ENCODE measurements around the gene GPD1.
A peak's percentile ranks its signal among the peaks of the same experiment; 100 is the strongest.

GPD1 gene

GRCh38 chr12:50103767-50104321 lies at the start of gene GPD1:
Gene GPD1, plus strand, starts transcription at chr12:50104008. Its CDS starts 43 bp downstream, at chr12:50104051.
- DNase-seq (ENCODE audit: insufficient read length, low spot score) (no peak), FAIRE-seq (no peak)

- DNase-seq (ENCODE audit: insufficient read length, low spot score), result peak; percentile 90
- FAIRE-seq, result peak; percentile 87
Observed at GRCh38 chr12:50055831-50056638, 47.8 kb upstream of the GPD1 start.

DNA sequence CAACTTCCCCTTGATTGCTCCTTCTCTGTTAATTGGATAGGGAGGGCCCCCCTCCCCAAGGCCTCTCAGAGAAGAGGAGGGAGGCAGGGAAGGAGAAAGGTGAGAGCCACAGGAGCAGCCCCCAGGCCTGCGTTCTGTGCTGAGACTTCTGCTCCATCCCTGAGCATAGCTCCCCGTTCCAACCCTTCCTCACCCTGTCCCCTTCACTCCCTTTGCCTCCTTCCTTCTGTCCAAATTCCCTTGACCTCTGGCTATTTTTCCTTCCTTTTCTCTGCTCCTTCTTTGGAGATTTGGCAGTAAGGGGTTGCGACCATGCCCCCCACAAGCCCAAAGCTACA lies 47.2 kb upstream of the GPD1 start:
- no peak for FAIRE-seq

GRCh38 chr12:50057000-50057841 lies 46.6 kb upstream of the GPD1 start, which contains the start of gene ASIC1:
Gene ASIC1, plus strand, starts transcription at chr12:50057596. Its CDS starts 1,171 bp downstream, at chr12:50058767.
- FAIRE-seq (no peak), DNase-seq (ENCODE audit: insufficient read length, low spot score) (peak; percentile 58)

More for the DNA sequence above, 47.2 kb upstream of the GPD1 start:
- DNase-seq (ENCODE audit: insufficient read length, low spot score), result no peak

DNA sequence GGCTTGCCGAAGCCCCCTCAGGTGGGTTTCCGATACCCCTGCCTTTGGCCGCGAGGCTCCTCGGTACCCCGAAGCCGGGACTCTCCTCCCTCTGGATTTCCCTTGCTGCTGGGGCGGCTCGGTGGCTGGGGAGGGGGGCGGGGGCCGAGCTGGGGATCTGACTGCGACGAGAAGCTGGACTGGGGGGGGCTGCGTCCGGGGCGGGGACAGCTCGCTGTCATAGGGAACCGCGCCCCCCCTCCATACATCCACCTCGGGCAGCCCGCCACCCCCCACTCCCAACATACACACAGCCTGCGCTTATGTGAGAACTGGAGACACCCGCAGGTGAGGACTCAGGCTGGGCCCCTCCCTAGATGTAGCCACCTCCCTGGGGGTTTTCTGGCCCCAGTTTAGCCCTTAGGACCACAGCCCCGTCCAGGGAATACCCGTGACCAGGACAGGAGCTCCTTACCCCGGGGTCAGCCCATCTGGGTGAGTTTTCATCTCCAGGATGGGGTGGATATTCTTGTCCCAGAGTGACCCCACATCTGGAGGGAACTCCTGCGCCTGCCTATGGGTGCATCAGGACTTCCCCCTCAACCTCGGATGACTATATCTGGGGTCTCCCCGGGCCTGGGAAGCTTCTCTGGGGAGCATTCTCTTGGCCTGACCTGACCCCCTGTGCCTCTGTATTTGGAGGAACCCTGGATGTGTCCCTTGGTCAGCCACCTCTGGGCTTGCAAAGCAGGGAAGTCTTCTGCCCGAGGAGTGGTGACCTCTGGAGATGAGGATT lies 45.7 kb upstream of the GPD1 start:
- no peak for FAIRE-seq
- no peak for DNase-seq (ENCODE audit: insufficient read length, low spot score)

DNA sequence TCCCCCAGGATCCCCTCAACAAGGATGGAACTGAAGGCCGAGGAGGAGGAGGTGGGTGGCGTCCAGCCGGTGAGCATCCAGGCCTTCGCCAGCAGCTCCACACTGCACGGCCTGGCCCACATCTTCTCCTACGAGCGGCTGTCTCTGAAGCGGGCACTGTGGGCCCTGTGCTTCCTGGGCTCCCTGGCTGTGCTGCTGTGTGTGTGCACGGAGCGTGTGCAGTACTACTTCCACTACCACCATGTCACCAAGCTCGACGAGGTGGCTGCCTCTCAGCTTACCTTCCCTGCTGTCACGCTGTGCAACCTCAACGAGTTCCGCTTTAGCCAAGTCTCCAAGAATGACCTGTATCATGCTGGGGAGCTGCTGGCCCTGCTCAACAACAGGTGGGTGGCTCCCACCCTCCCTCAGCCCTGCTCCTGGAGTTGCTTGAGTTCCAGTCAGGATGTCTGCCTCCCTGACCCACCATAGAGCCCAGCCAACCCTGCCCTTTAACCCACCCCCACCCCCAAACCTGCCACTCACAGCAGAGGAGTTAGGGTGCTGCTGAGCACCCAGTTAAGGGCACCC lies 45.0 kb upstream of the GPD1 start:
- no peak for FAIRE-seq

DNA sequence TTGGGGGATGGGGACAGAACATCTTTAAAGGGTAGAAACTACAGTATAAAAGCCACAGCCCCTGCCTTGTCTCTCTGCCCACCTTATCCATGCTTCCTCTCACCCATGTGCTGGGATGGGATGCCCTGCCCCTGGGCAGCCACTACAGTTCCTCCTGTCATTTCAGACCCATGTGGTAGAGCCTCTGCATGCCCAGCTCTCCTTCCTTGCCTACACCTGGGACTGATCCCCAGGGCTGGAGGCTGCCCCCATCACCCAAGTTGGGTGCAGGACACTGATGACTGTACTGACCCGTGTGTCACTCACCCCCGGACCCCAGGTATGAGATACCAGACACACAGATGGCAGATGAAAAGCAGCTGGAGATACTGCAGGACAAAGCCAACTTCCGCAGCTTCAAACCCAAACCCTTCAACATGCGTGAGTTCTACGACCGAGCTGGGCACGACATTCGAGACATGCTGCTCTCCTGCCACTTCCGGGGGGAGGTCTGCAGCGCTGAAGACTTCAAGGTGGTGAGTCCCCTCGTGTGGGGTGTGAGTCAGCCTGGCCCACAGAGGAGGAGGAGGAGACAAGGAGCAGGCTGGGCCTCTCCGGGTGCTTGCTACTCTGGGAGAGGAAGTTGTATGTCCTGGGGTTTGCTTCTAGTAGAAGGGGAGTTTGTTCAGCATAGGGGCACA lies 44.2 kb upstream of the GPD1 start:
- FAIRE-seq (no peak), DNase-seq (ENCODE audit: insufficient read length, low spot score) (no peak)

More for the DNA sequence above, 45.0 kb upstream of the GPD1 start:
- DNase-seq (ENCODE audit: insufficient read length, low spot score), result no peak

- no peak for FAIRE-seq
Observed at GRCh38 chr12:50060120-50060468, 43.7 kb upstream of the GPD1 start.

DNA sequence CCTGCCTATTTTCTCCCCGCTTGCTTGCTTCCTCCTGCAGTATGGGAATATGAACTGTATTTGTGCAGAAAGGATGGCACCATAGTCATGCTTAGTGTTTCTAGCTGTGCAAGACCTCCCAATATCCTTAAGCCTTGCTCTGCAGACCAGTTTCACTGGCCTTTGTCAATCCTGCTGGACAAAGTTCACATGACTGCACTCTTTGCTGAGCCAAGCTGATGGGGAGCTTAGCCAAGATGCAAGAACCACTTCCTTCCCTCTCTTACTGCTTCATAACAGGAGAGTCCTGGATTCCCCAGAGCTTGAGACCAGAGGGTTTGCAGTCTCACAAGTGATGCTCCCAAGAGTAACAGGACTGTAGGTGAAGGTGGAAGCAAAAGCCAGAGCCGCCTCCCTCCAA lies 42.6 kb upstream of the GPD1 start:
- FAIRE-seq, result no peak

More at GRCh38 chr12:50060120-50060468, 43.7 kb upstream of the GPD1 start:
- no peak for DNase-seq (ENCODE audit: insufficient read length, low spot score)

GRCh38 chr12:50061946-50062686 lies 41.7 kb upstream of the GPD1 start:
- no peak for FAIRE-seq

More for the DNA sequence above, 42.6 kb upstream of the GPD1 start:
- no peak for DNase-seq (ENCODE audit: insufficient read length, low spot score)

DNA sequence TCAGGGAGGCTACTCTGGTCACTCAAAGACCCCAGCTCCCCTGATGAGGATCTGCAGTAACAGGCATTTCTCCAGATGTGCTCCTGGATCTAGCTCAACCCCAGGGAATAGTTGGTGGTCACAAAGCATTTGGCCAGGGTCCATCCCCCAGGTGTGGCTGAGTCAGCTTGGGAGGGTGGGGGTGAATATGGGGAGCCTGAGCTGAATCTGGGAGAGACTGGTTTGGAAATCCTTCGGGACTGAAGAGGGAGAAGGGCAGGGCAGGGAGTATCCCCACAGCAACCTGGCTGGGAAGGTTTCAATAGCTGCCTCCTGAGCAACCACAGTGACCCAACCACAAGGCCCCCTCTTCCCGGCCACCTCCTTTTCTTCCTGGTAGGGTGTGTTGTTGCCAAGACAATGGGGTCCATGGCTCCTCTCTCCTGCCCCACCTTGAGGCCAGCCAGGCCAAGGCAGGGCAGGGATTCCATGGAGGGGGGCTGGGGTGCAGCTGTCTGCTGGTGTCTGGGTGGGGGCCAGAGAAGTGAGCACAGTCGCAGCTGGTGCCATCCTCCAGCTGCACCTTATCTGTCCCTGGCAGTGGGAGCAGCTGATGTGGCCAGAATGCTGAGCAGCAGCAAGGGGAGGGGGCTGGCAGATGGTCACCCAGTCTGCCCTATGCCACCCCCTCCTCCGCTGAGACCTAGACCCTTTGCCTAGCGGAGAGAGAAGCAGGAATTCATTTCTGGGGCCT lies 40.9 kb upstream of the GPD1 start:
- no peak for FAIRE-seq
- DNase-seq (ENCODE audit: insufficient read length, low spot score), result no peak

More at GRCh38 chr12:50061946-50062686, 41.7 kb upstream of the GPD1 start:
- DNase-seq (ENCODE audit: insufficient read length, low spot score), result no peak

DNA sequence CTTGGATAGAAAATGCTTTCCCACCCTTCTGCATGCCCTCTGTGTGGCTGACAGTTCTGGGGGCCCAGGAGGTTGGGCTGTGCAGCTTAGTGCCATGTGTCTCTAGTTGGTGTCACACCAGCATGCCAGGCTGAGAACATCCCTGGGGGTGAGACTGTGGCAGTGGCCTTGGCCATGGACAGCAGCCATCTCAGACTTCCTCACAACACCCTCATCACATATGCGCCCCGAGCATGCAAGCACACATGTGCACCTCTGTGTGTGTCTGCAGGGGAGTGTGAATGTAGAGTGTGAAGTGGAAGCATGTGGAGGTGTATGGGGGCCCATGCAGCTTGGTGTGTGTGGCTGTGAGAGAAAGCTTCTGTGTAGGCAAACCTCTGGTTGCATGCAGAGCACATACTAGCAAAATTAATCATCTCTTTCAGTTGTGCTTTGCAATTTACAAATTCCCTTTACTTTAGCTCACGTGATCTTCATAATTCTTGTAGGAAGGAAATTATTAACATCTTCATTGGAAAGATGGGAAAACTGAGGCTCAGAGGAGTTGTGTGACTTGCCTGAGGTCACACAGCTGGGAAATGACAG lies 38.0 kb upstream of the GPD1 start:
- no peak for DNase-seq (ENCODE audit: insufficient read length, low spot score)
- FAIRE-seq, result no peak

- no peak for FAIRE-seq
- no peak for DNase-seq (ENCODE audit: insufficient read length, low spot score)
Observed at GRCh38 chr12:50066402-50066801, 37.4 kb upstream of the GPD1 start.

DNA sequence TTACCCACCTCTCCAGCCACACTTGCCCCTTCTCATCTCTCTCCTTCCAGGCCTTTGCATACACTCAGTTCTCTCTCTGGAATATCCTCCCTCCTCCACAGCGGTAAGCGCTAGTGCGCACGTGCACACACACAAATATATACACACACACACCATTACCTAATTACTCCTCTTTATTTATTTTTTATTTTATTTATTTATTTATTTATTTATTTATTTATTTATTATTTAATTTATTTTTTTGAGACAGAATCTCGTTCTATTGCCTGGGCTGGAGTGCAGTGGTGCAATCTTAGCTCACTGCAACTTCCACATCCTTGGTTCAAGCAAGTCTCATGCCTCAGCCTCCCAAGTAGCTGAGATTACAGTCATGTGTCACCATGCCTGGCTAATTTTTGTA lies 34.7 kb upstream of the GPD1 start:
- FAIRE-seq (no peak), DNase-seq (ENCODE audit: insufficient read length, low spot score) (no peak)

GRCh38 chr12:50069539-50069938 lies 34.3 kb upstream of the GPD1 start:
- no peak for DNase-seq (ENCODE audit: insufficient read length, low spot score)
- FAIRE-seq, result no peak

GRCh38 chr12:50070314-50071060 lies 33.3 kb upstream of the GPD1 start:
- FAIRE-seq, result peak; percentile 83
- peak; percentile 57 for DNase-seq (ENCODE audit: insufficient read length, low spot score)

DNA sequence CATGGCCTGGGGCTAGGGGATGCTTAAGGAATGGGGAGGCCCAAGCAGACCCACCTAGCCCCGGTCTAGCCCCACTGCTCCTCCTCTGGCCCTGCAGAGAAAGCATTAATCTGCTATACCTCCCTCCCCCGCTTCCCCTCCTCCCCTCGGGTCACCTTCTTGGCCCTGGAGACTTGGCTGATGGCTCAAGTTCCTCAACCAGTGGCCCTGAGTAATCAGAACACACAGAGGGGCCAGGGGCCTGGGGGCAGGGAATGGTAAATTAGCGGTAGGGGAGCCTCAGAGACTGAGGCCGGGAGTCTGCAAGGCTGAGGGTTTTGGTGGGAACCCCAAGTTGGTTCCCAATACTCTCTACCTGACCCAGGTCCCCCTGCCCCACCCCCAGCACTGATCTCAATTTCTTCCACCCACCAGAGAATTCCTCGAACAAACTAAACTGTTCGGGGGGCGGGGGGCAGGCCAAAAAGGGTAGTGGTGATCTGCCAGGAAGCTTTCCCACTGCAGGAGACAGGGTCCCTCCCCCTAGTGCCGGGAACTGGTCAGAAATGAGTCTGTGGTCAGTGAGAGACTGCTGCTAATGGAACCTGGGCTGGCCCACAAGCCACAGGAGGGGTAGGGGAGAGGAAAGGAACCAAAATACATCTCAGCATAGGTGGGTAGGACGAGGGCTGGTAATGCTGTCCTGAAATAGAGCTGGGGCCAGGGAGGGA lies 31.5 kb upstream of the GPD1 start:
- FAIRE-seq (no peak), DNase-seq (ENCODE audit: insufficient read length, low spot score) (no peak)
